SW480 (cell line): ENCODE data around the gene FOLH1.
"Not testable (repeated sequence)": the region's sequence is repeated elsewhere in the genome, so short reads cannot be mapped to it uniquely, and the experiment has no call there.

Experiments used
- DNase-seq: peaks from one replicate; pipeline ENCODE4 v3.0.0-alpha.2; 2016; ENCODE audit warnings: low spot score

The FOLH1 gene

DNA sequence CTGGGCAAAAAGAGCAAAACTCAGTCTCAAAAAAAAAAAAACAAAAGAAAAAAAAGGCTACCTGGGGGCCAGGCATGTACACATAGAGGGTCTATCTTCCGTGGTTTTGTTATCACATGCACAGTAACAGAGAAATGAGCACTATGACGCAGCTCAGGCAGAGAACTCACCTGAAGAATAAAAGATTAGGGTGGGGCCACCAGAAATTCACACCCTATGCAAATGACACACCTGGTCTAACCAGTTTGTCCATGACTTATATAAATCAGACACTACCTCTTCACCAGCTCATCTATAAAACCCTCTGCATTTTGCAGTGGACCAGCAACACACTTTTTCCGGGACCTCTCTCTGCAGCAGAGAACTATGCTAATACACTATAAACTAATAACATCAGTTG is 30.5 kb downstream of the FOLH1 start:
- DNase-seq = not testable (repeated sequence)

DNA sequence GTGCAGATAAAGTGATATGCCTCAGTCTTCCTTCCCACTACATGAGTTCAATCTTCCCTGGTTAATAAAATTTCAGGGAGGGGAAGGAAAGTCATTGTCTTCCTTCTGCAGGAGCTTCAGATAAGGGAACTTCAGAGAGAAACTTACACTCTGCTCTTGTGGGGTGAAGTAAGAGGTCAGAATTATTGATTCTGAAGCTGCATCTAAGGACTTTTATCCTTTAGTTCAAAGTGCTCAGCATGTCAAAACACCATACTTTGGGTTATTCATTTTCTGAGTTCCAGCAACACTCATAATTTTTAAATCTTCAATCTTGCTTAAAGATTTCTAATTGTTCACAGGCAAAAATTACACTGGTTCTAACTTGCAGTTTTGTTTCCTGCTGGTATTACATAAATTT is 33.0 kb downstream of the FOLH1 start:
- DNase-seq = not testable (repeated sequence)

DNA sequence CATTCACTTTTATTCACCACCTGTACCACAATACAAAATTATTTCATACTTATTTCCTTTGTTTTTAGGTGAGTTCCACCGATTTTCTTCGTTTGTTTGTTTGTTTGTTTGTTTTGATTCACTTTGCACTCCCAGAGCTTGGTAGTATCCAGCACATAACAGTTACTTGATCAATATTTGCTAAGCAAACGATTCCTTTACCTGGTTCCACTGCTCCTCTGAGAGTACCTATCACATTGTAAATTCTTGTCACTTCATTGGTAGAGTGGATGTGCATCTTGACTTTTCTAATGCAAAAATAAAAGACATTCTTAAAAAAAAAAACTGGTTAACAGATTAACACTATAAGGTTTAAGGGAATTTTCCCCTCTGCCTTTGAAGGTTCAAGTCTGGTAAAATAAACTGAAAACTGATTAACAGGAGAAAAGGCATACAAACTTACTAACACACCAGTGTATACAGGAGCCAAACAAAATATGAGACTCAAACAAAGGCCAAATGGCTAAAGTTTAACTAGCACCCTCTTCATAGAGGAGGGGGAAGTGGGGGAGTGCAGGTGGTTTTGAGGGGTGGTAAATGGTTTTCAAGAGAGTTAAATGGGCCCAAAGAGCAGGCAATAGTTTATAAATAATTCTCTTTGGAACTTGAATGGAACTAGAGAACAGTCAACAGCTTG is 33.6 kb downstream of the FOLH1 start:
- DNase-seq = not testable (repeated sequence)

DNA sequence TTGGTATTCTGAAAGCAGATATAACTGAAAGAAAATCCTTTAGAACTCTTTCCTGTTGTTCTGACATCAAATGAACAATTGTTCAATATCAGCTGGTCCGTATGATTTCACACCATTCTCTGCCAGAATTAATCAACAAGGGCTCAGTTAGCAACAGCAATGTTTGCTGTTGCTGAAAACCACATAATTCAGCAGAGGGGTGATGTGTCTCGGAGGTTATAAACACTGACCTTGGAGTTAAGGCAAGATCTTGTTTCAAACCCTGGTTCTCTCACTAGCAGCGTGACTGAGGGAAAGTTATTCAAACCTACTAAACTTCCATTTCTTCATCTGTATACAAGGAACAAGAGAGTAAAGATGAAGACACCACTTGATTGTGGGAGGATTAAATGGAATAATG is 36.8 kb downstream of the FOLH1 start:
- DNase-seq = not testable (repeated sequence)

DNA sequence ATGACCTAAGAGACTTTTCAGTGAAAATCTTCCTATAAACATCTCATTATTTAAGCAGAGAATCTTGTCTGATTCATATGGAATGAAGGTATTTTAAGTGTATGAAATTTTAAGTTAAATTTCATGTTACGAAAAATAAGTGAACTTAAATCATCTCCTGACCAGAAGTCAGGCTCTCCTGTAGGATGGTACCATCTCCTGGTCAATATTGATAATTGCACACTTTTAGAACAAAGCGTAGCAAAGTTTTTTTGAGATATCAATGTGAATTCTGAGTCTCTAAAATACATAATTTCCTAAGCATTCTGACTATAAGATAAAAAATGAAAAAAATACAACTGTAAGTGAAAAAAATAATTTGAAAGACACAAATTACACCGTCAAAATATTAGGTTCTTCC is 38.8 kb downstream of the FOLH1 start:
- DNase-seq = peak; percentile 6

DNA sequence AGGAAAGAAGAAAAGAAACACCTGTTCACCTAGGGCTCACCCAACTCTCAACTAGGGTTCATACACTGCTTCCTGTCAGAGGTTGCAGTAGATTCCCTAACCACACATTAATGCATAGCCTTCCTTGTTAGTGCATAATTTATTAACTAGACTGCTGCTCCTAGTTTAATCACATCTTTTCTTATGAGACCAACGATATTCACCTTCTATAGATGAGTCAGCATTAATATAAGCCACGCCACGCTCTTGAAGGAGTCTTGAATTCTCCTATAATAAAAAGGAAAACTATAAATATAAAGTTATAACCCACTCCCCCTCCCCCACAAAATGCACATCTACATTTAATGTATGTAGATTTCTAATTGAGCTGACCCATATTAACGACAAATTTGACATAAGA is 39.4 kb downstream of the FOLH1 start:
- not testable (repeated sequence) for DNase-seq

DNA sequence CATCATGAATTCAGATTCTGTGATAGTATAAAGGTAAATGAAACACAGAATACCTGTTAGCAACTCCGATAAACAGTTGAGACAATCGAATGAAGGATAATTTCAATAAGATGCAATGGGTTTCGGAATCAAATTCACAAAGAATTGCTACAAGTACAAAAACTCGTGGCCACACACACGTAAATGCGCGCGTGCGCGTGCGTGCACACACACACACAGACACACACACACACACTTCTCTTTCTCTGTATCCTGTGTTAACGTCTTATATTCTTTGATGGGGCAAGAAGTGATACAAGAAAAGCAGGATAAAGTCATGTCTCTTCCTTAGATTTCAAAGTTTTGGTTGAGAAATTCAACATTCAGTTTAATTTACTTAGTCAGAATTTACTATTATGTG is 57.2 kb downstream of the FOLH1 start:
- no peak for DNase-seq

DNA sequence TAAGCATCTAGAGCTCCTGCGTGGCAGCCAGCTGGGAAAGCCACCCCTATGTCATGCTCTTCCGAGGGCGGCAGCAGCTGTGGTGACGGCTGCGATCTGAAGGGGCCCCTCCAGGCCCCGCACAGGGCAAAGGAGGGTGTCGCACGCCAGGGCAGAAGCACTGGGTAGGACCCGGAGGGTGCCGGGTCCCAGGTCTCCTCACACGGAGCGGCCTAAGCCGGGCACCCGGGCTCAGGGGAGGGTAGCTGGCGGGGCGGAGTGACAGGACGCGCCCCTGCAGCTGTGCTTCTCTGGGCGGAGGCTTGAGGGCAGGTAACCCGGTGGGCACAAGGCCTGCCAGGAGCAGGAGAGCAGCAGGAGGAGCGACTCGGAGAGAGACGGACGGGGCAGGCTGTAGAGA is 106.0 kb downstream of the FOLH1 start:
- DNase-seq = not testable (repeated sequence)
